ENCODE results near the gene PPIH.

DNA sequence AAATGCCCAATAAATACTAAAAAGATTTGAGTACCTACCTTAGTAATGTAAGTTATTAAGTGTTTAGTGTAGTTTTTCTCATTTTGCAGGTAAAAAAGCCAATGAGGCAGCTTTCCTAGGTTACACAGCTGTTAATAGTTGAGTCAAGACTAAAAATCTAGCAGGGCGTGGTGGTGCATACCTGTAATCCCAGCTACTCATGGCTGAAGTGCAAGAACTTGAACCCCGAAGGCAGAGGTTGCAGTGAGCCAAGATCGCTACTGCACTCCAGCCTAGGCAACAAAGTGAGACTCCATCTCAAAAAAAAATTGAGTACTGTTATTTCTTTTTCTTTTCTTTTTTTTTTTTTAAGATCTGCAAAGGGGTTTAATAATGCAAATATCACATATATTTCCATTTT, 31.7 kb downstream of the PPIH start:
- TF ChIP-seq CTCF (IDR thresholded peaks at IDR 0.05; ENCODE audit: low read depth, low read length, poor library complexity, severe bottlenecking) (no peak), EZH2phosphoT487 (IDR thresholded peaks at IDR 0.05; ENCODE audit: borderline replicate concordance, low read length) (no peak)

Data from DOHH2 (cell line).